Measurements from ENCODE around the gene KLHL21.
A peak's percentile ranks its signal among the peaks of the same experiment; 100 is the strongest.
"Not testable (repeated sequence)": the region's sequence is repeated elsewhere in the genome, so short reads cannot be mapped to it uniquely, and the experiment has no call there.

Gene KLHL21, protein sequence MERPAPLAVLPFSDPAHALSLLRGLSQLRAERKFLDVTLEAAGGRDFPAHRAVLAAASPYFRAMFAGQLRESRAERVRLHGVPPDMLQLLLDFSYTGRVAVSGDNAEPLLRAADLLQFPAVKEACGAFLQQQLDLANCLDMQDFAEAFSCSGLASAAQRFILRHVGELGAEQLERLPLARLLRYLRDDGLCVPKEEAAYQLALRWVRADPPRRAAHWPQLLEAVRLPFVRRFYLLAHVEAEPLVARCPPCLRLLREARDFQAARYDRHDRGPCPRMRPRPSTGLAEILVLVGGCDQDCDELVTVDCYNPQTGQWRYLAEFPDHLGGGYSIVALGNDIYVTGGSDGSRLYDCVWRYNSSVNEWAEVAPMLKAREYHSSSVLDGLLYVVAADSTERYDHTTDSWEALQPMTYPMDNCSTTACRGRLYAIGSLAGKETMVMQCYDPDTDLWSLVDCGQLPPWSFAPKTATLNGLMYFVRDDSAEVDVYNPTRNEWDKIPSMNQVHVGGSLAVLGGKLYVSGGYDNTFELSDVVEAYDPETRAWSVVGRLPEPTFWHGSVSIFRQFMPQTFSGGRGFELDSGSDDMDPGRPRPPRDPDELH

DNA sequence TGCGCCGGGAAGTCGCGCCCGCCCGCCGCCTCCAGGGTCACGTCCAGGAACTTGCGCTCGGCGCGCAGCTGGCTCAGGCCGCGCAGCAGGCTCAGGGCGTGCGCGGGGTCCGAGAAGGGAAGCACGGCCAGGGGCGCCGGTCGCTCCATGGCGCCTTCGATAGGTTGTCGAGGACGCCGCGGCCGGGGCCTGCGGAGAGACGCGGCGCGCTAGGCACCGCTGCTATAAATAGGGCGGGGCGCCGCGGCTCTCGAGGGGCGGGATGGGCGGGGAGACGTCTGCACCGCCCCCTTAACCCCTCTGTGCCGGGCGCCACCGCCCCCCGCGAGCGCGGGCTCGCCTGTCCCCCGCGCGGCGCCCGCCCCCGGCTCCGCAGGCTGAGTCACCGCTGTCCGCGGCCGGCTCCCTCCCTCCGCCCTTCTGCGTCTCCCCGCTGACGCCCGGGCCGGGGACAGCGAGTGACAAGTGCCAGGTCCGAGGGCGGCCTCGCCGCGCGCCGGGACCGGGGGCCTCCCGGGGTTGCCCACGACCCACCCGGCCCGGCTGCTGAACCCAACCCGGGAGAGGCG, at the start of gene KLHL21:
KLHL21 (minus strand) TSS at position 201 of the 569 bp plus-strand sequence; CDS start at position 149, 52 bp downstream.
- peak; percentile 97 for DNase-seq (ENCODE audit: low spot score)

DNA sequence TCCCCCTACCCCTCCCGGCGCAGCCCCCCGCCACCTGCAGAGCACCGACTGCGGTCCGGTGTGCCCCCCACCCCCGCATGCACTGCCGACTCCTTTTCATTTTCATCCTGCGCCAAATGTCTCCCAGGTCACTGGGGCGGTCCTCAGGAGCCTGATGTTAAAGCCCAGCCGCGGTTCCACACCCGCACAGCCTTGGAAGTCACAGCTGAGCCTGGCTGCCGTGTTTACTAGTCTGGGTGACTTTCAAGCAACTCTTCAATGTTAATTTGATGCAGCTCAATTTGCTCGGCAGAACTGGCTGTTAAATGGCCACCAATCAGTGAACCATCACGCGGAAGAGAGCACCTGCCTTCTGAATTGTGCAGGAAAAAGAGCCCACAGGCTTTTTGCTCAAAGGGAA, 49.2 kb upstream of the KLHL21 start:
- no peak for DNase-seq (ENCODE audit: low spot score)

DNA sequence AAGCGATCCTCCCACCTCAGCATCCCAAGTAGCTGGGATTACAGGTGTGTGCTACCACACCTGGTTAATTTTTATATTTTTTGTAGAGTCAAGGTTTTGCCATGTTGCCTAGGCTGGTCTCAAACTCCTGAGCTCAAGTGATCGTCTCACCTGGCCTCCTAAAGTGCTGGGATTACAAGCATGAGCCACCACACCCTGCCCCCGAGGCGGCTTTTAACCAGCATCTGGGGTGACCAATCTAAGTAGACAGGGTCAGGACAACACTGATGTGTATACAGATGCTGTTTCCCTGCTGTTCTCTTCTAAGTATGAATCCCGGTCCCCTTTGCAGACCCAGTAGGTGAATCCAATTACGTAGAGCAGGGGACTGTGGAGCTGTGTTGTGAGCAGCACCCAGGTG, 45.9 kb upstream of the KLHL21 start:
- no peak for DNase-seq (ENCODE audit: low spot score)

DNA sequence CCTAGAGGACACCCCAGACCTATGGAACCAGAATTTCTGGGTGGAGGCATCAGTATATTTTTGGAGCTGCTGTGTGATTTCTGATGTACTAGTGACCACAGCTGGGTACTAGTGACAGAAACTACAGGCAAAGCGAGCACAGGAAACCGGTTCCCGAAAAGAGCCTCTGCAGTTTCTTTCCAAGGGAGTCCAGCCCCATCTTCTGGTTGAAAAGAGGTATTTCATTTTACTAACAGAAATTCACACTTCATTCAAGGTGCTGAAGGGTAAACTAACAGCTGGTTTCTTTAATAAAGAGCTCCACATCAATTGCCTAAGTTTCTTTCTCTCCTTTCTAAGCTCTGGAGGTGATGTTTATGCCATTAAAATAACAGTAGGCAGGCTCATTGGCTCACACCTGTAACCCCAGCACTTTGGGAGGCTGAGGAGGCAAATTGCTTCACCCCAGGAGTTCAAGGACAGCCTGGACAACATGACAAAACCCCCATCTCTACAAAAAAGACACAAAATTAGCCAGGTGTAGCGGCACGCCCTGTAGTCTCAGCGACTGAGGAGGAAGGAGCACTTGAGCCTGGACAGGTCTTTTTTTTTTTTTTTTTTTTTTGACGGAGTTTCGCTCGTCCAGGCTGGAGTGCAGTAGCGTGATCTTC, 44.0 kb upstream of the KLHL21 start:
- peak; percentile 80 for DNase-seq (ENCODE audit: low spot score)

DNA sequence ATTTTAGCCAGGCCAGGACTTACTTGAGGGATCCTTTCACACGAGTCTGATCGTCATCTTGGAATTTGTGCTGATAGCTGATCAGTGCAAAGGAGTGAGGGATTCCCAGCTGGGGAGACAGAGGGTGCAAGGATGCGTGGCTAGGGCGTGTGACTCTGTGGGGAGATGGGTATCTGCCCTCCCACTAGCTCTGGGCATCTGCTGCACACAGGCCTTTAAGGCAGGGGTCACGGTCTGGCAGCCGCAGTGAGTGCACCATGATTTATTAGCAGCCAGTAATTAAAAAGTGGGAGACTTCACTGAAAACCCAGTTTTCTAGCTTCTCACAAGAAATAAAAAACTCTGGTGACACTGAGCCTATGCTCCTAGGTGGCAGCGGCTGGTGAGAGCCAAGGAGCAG, 42.3 kb upstream of the KLHL21 start:
- no peak for DNase-seq (ENCODE audit: low spot score)

DNA sequence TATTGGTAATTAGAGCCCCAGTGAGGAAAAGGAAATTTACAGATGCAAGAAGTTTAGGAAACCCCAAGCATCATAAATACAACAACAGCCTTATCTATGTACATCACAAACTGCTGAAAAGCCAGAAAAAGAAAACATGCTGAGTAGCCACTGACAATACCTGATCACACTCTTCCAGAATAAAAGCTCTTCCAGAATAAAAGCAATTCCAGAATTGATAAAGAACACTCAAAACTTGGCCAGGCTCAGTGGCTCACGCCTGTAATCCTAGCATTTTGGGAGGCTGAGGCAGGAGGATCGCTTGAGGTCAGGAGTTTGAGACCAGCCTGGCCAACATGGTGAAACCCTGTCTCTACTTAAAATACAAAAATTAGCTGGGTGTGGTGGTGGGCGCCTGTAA, 38.2 kb upstream of the KLHL21 start:
- not testable (repeated sequence) for DNase-seq (ENCODE audit: low spot score)

DNA sequence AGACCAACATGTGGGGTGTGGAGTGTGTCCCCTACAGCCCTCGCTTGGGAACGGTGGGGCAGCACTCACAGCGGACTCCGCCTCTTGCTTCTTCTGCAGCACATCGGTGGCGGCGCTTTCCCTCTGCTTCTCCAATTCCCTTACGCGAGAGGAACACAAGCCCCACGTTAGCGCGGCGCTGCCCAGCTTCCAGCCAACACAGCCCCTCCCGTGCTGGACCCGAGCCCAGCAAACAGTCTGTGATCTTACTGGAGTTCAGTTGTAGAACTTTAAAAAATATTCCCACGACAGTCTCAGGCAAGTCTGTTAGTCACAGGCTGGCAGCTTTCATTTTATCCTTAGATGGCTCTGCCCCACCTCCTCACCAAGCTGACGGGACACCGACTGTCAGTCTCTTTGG, 35.6 kb upstream of the KLHL21 start:
- DNase-seq (ENCODE audit: low spot score), result peak; percentile 83

DNA sequence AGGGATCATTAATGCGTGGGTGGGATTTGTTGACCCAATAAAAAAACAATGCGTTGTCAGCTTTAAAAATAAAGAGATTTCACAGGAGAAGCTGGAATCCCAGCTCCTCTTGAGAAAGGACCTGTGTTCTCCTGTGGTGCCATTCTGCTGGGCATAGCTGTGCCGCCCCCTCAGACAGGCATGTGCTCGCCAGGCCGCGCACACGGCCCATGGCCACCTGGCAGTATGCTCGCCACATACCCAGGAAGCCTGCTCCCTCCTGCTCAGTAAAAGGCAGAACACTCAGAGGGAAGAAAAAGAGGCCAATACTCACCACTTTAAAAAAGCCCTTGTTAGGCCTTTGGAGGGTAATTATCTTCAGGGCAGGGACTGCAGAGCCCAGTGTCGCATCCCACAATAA, 35.1 kb upstream of the KLHL21 start:
- DNase-seq (ENCODE audit: low spot score), result no peak

DNA sequence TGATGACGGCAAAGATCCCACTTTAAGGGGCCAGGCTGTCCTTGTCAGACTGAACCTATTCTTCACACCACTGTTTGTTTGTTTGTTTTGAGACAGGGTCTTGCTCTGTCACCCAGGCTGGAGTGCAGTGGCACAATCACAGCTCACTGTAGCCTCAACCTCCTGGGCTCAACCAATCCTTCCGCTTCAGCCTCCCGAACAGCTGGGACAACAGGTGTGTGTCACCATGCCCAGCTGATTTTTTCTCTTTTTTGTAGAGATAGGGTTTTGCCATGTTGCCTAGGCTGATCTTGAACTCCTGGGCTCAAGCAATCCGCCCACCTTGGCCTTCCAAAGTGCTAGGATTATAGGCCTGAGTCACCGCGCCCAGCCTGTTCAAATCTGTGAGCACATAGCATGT, 34.1 kb upstream of the KLHL21 start:
- DNase-seq (ENCODE audit: low spot score), result not testable (repeated sequence)

DNA sequence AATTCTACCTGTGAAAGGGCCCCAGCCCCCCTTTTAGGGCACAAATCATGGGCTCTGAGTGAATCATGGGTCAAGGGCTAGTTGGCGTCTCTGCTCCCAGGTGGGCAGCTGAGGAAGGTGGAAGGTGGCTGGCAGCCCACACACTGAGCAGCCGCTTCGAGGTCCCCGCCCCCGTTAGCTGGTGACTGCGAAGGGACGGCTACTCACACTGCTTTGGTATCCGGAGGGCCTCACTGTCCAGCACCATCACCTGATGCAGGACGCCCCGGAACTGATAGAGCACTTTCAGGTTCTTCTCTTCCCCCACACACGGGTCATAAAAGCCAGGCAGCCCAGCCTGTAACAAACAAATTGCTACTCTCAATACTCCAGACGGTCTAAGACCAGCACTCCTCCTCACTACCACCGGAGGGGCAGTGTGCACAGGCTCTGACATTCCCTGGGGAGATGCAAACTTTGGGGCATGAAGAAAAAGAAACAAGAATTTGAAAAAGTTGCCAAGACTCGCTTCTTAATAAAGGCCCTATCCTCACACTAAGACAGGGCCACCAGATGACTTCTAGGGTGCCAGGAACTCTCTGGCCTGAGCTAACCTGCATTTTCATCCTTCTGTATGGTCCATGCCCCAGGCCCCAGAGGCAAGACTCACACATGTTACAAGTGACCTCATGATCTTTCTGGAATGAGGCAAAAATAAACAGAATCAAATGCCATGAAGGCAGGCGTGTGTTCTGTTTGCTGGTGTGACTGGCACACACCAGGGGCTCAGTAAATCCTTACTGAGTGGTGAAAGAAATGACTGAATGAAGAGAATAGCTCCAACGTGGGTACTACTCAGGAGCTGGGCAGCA, 33.5 kb upstream of the KLHL21 start:
- no peak for DNase-seq (ENCODE audit: low spot score)

DNA sequence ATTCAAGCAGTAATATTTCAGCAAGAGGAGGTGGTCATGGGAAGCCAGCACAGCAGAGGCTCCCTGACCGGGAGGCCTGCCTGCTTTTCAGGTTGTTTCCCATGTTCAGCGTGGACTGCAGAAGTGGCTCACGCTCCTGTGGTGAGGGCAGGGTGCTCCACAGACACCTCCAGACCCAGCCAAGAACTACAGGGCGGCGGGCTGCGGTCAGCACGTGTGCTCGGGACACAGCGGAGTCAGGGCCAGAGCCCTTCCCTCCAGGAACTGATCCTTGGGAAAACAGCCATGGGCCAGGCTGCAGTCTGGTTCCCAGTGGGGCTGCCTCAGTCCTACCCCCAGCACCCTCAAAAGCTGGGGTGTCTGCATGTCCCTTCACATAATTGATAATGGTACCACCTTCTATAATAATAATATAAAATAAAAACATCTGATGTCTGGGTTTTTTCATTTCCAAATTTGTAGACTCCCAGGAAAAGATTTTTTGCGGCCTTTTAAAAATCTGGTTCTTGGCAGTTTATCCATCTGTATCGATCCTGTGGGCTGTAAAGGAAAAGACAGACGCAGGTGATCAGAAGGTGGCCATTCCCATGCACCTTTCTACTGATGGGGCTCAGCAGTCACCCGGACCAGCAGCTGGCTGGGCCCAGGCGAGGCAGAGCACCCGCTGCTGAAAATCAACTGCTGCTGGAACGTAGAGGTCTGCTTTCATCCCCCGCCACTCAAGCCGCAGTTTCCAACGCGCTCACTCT, 32.7 kb upstream of the KLHL21 start:
- DNase-seq (ENCODE audit: low spot score), result no peak

DNA sequence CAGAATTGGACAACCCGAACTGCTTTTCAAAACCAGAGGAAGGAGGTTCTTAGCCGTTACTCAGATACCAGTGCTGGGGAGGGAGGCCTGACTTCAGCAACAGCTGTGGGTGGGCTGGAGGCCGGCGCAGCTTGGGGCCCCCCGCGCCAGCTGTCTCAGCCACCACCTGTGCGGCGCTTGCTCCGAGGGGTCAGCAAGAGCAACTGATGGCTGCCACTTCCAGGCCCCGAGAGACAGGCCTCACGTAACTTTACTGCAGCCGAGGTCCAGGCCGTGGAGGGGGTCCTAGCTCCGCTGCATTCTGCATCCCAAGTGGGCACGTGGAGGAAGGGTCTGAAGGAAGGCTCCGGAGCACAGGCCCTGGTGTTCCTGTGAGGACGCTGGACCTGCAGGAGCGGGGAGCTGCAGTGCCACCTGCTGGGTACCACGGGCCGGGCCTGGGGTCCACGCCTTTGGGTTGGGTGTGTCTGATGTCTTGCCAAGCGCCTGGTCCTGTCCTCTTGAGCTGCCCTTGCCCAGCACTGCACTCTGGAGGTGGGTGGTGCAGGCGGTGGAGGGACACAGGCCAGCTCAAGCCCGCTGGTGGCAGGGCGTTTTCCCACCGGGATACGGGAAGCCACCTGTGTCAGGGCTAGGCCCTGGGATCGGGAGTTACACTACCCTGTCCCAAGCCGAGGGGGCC, 31.8 kb upstream of the KLHL21 start:
- peak; percentile 55 for DNase-seq (ENCODE audit: low spot score)

DNA sequence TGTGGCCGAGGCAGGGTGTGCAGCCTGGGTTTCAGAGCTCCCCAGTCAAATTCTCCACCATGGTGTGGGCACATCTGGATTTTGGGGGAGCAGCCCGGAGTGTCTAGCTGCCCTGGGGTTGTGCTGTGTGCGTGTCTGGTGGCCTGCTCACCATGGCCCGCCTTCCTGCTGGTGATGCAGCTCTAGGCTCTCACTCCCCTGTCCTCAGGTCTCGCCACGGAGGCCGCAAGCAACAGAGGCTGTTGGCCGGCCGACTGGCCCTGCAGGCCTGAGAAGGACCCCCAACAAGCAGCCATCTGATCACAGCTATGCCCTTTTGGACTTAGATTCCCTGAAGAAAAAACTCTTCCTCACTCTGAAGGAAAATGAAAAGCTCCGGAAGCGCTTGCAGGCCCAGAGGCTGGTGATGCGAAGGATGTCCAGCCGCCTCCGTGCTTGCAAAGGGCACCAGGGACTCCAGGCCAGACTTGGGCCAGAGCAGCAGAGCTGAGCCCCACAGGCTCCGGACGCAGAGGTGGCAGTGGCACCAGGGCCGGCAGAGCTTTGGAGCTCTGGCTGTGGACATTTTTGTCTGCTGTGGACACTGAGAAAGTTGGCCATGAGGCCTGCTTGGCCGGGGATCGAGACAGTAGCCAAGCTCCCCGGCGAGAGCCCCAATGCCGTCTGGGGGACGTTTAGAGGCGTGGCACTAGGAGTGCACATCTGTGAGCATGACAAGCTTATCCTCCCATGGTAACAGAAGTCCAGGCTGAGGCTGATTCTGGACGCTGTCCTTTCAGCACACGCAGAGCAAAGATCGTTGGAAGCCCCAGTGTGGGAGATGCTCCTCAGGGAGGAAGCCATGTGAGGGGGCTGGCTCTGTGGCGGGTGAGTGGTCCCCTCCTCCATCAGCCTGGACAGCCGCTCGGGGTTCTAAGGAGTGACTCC, 30.2 kb upstream of the KLHL21 start:
- DNase-seq (ENCODE audit: low spot score), result no peak

DNA sequence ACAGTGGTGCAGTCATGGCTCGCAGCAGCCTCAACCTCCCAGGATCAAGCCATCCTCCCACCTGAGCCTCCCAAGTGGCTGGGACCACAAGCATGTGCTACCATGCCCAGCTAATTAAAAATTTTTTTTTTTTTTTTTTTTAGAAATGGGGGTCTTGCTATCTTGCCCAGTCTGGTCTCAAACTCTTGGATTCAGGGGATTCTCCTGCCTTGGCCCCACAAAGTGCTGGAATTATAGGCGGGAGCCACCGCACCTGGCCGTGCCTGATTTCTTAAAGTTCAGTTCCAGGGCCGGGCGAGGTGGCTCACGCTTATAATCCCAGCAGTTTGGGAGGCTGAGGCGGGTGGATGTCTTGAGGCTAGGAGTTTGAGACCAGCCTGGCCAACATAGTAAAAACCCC, 28.4 kb upstream of the KLHL21 start:
- no peak for DNase-seq (ENCODE audit: low spot score)

DNA sequence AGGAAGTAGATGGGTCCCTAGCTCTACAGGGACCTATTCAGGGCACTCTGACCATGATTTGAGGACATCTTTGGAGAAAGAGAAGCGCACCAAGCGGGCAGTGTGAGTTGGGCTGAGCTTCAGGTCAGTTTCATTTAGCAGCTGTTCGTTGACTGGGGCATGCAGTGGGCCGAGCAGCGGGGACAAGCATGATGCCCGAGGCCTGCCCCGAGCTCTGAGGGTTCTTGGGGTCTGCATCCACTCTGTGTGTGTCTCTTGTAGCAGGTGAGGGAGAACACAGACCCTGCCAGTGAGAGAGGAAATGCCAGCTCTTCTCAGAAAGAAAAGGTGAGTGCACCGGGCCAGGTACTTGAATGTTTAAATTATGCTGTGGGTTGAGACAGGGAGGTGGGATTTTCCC, 27.4 kb upstream of the KLHL21 start:
- no peak for DNase-seq (ENCODE audit: low spot score)

DNA sequence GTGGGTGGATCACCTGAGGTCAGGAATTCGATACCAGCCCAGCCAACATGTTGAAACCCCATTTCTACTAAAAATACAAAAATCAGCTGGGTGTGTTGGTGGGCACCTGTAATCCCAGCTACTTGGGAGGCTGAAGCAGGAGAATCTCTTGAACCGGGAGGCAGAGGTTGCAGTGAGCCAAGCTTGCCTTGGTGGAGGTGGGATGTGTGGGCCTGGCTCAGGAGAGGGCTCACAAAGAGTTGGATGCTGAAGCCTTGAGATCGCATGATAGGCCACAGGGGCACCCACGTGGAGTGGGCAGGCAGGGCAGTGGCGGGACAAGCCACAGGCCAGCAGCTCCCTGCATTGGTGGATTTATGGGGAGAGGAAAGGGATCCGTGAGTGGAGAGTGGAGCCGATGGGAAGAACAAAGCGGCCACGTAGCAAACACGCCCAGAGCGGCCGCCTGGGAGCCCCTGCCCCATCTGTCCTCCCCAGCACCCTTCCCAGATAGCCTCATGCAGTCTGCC, 26.4 kb upstream of the KLHL21 start:
- DNase-seq (ENCODE audit: low spot score), result no peak

DNA sequence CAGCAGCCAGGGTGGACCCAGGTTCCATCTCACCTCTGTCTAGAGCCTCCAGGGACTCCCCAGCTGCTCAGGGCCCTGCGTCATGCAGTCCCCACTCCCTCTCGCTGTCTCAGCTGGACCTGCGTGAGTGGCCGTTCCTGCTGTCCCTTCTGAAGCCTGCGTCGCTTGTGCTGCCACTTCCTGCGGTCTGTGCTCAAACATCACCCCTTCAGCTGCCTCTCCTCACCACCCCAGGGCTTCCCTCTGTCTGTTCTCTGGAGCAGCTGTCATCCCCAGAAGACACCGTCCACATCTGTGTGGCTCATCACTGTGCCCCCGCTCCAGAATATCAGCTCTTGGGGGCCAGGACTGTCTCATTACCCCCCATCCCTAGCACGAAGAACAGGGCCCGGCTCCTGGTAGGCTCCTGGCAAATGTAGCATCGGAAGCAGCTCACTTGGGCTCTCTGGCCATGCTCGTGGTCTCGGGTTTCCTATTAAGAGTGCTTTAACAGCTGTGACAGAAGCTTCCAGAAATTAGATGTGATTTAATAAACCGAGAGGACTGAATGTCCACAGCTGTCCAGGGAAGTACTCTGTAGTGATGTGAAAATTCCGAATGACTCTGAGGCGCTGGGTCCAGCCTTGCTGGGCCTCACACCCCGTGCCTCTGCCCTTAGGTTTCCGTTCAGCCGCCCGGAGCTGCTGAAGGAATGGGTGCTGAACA, 25.3 kb upstream of the KLHL21 start:
- no peak for DNase-seq (ENCODE audit: low spot score)

DNA sequence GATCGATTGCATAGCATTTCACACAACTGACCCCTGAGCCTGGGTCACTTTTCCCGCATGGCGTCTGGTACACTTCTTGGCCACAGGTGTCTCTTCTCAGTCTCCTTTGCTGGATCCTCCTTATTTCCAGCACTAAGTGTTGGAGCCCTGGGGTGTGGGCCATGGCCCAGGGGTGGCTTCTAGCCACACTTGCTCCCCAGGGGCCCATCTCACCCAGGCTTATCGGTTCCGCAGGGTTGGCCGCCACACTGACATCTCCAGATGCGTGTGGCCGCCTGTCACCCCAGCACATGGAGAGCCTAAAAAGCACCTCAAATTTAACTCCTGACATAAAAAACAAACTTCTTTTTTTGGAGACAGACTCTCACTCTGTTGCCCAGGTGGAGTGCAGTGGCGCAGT, 24.4 kb upstream of the KLHL21 start:
- no peak for DNase-seq (ENCODE audit: low spot score)
